OCI-LY3 (cell line): ENCODE measurements around the gene SORBS1.

Experiments used
- EZH2phosphoT487 ChIP-seq: fragments of 200-600 bp; shearing (Covaris generic); IDR thresholded peaks from 2 replicates; pipeline ENCODE4 v1.6.1; 2018; ENCODE audit warnings: antibody characterized with exemption, mixed run types, low read depth
- TF ChIP-seq, protein P1 (sequence below): fragments of 200-600, 300-600 bp; sonication (generic); IDR thresholded peaks from 2 replicates; pipeline ENCODE4 v1.5.1; 2014; ENCODE audit warnings: antibody characterized with exemption, low read length, low read depth

DNA sequence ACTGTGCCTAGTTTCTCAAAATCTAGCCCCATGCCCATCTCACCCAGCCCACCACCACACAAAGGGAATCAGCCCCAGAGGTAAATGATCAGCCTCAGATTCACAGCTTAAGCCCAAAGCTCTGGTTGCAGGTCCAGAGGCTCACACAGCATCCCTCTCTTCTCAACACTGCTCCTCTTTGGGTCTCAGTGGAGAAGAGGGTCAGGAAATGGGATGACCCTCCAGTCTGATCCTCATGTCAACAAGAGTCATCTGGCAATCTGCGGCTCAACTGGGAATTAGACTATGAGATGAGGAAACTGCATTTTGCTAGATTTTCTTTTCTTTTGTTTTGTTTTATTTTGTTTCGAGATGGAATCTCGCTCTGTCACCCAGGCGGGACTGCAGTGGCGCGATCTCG is 144.2 kb downstream of the SORBS1 start:
- TF ChIP-seq, protein P1, sequence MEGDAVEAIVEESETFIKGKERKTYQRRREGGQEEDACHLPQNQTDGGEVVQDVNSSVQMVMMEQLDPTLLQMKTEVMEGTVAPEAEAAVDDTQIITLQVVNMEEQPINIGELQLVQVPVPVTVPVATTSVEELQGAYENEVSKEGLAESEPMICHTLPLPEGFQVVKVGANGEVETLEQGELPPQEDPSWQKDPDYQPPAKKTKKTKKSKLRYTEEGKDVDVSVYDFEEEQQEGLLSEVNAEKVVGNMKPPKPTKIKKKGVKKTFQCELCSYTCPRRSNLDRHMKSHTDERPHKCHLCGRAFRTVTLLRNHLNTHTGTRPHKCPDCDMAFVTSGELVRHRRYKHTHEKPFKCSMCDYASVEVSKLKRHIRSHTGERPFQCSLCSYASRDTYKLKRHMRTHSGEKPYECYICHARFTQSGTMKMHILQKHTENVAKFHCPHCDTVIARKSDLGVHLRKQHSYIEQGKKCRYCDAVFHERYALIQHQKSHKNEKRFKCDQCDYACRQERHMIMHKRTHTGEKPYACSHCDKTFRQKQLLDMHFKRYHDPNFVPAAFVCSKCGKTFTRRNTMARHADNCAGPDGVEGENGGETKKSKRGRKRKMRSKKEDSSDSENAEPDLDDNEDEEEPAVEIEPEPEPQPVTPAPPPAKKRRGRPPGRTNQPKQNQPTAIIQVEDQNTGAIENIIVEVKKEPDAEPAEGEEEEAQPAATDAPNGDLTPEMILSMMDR: no peak
- TF ChIP-seq EZH2phosphoT487: no peak
